ENCODE results near the gene MORC3.
A peak's percentile ranks its signal among the peaks of the same experiment; 100 is the strongest.
"Not testable (repeated sequence)": the region's sequence is repeated elsewhere in the genome, so short reads cannot be mapped to it uniquely, and the experiment has no call there.

The MORC3 gene

DNA sequence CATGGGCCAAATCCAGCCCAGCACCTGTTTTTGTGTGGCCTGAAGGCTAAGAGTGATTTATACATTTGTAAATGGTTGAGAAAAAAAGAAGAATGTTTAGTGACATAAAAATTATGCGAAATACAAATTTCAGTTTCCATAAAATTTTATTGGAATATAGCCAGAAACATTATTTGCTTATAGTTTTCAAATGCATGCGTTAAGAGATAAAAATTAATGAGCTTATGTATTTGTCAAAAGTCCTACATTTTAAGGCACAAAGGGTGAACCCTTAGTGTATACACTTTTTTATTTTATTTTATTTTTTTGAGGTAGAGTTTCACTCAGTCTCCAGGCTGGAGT, 2.1 kb downstream of the MORC3 start:
- no peak for DNase-seq (ENCODE audit: low read depth in 2 of 2)

GRCh38 chr21:36323032-36323431, 3.0 kb downstream of the MORC3 start:
- DNase-seq (ENCODE audit: low read depth in 2 of 2), result no peak

DNA sequence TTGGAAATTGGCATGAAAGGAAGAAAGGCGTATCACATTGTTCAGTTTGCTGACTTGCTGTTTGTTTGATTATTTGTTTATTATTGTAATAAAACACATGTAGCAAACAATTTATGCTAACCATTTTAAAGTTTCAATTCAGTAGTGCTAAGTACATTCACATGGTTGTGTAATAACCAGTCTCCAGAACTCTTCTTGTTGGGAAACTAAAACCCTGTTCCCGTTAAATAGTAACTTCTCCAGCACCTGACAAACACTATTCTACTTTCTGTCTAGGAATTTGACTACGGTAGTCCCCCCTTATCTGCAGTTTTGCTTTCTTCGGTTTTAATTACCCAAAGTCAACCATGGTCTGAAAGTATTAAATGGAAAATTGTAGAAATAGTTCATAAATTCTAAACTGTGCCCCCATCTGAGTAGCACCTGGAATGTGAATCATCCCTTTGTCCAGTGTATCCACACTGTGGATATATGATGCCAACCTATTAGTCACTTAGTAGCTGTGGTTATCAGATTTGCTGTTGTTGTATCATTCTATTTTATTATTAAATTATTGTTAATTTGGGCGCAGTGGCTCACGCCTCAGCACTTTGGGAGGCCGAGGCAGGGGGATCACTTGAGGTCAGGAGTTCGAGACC, 5.5 kb downstream of the MORC3 start:
- no peak for DNase-seq (ENCODE audit: low read depth in 2 of 2)

GRCh38 chr21:36330904-36331303, 10.9 kb downstream of the MORC3 start:
- no peak for DNase-seq (ENCODE audit: low read depth in 2 of 2)

DNA sequence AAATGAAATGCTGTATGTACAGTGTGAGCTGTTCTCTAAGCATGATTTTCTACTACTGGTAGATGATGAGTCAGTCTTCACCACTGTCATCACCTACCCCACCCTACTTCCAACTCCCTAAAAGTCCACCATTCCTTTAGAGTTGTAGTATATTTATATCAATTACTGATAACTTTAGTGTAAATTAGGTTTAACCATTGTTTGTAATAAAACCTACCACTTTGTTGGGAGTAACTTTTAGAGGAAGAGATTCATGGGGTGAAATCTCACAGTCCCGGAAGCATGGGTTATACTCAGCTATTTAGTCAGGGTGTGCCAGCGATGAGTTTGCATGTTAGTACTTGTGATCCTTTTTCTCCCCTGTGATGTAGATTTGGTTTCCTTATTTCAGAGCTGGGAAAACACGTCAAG, 17.1 kb downstream of the MORC3 start:
- peak; percentile 34 to 44 for DNase-seq (ENCODE audit: low read depth in 2 of 2)

GRCh38 chr21:36338975-36339374, 19.0 kb downstream of the MORC3 start:
- DNase-seq (ENCODE audit: low read depth in 2 of 2), result no peak

DNA sequence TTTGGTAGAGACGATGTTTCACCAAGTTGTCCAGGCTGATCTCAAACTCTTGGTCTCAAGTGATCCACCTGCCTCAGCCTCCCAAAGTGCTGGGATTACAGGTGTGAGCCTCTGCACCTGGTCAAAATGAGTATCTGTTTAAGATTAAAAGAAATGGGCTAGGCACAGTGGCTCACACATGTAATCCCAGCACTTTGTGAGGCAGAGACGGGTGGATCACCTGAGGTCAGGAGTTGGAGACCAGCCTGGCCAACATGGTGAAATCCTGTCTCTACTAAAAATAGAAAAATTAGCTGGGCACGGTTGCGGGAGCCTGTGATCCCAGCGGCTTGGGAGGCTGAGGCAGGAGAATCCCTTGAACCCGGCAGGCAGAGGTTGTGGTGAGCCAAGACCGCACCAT, 22.6 kb downstream of the MORC3 start:
- DNase-seq (ENCODE audit: low read depth in 2 of 2), result not testable (repeated sequence)

DNA sequence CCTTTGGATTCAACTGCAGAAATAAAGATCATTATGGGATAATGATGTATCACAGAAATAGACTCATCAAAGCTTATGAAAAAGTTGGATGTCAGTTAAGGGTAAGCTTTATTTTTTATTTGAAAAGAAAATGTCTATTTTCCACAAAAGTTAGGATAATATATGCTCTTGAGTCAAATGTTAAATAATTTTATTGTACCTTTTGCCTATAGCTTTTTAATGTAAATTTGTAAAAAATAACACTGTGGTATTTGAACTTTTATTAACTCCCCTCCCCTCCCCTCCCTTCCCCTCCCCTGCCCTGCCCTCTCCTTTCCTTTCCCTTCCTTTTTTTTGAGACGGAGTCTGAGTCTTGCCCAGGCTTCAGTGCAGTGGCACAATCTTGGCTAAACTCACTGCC, 24.9 kb downstream of the MORC3 start:
- no peak for DNase-seq (ENCODE audit: low read depth in 2 of 2)

DNA sequence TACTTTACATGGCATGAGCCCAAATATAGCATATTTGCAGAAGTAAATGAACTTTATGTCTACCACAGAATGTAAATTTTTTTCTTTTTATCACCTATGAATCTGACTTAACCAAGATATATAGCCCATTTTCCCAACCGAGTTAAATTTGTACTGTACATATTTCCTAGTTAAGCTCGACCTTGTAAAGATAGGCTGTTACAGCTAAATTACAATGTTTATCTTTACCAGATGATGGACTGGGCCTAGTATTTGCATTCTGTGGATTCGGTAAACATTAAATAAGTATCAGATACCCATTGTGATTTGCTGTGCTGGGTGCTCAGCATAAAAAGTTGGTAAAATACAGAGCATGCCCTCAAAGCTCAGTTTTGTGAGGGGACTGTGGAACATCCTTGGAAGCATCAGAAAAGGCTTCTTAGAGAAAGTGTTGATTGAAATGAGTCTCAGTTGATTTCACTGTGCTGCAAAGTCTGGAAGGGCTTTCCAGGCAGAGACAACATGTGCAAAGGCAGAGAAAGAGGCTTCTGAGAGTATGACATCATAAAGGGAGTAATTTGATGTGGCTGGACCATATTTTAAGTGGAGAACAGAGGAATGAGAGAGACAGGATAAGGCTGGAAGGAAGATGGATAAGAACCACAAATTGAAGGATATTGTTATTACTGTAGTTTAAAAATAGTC, 27.4 kb downstream of the MORC3 start:
- no peak for DNase-seq (ENCODE audit: low read depth in 2 of 2)

GRCh38 chr21:36347962-36348328, 27.9 kb downstream of the MORC3 start:
- no peak for DNase-seq (ENCODE audit: low read depth in 2 of 2)

GRCh38 chr21:36349315-36349714, 29.3 kb downstream of the MORC3 start:
- DNase-seq (ENCODE audit: low read depth in 2 of 2), result no peak

- no peak for DNase-seq (ENCODE audit: low read depth in 2 of 2)
Observed at GRCh38 chr21:36350282-36350910, 30.4 kb downstream of the MORC3 start.

DNA sequence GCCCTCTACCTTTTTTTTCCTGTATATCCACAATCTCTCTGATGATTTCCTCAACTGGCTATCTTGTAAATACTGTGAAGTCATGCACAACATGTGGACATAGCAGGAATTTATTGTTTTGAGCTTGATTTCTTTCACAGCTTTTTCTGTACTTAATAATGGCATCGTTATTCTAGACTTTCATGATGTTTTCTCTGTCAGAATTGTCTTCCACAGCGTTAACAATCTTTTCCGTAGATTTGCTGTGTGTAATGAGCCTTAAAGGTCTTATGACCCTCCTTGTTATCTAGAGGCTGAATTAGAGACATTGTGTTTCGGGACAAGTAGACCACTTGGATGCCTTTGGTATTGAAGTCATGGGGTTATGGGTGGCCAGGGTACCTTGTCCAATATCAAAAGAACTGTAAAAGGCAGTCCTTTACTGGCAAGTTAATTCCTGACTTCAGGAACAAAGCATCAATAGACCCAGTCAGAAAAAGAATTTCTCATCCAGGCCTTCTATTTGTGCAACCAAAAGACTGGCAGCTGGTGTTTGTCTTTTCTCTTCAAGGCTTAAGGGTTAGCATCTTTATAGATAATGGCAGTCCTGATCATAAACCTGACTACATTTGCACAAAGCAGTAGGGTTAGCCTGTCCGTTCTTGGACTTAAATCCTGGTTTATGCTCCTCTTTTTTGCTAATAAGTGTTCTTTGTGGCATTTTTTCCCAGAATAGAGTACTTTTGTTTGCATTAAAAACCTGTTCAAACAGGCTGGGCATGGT, 35.1 kb downstream of the MORC3 start:
- DNase-seq (ENCODE audit: low read depth in 2 of 2), result no peak

GRCh38 chr21:36355868-36356267, 35.9 kb downstream of the MORC3 start:
- no peak for DNase-seq (ENCODE audit: low read depth in 2 of 2)

- DNase-seq (ENCODE audit: low read depth in 2 of 2), result no peak
Observed at GRCh38 chr21:36359185-36359584, 39.2 kb downstream of the MORC3 start.

GRCh38 chr21:36369064-36369685, 49.2 kb downstream of the MORC3 start:
- DNase-seq (ENCODE audit: low read depth in 2 of 2), result no peak

DNA sequence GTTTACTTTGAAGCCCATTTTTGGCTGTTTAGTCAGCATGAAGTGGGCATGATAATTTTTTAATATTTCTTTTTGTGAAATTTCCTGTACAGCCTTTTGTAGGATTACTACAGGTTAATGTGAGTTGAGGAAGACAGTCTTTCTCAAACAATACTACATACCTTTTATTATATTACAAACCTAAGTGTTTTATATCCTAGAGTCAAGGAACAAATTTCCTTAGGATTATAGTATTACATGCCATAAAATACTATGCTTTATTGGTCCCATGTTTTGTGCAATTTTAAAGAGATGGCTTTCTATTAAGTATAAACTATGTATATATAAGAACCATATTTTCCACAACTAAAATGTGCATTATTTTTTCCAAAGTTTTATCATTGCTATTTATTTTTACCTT, 56.0 kb downstream of the MORC3 start:
- no peak for DNase-seq (ENCODE audit: low read depth in 2 of 2)

DNA sequence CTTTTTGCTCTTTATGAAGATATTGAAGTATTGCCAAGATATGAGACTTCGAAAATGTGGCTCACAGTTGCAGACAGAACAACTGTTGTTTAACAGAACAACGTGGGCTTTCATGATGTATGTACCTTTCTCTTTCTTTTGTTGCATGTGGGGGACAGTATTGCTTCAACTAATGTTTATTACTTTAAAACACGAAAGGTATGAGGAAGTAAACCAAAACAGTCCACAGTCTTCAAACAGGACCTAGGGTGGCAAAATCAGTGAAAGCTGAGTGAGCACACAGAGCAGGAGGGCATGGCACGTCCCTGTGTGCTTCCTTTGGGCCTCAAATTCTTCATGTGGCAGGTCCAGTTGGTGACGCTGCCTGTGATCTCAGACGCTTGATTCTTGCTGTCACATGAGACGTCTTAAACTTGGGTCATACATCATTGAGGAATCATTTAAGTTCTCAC, 57.4 kb downstream of the MORC3 start:
- DNase-seq (ENCODE audit: low read depth in 2 of 2), result no peak

DNA sequence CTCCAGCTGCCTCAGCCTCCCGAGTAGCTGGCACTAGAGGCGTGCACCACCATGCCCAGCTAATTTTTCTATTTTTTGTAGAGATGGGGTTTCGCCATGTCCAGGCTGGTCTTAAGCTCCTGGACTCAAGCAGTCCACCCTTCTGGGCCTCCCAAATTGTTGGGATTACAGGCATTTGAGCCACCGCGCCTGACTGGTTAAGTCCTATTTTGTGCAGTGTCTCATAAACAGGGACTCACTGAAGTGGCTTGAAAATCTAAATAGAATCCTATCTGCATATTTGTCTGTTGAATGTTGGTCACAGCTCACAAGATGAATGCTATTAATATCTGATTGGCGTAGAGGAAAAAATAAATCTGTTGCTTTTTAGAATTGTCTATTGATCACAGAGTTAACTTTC, 59.3 kb downstream of the MORC3 start:
- DNase-seq (ENCODE audit: low read depth in 2 of 2), result no peak

DNA sequence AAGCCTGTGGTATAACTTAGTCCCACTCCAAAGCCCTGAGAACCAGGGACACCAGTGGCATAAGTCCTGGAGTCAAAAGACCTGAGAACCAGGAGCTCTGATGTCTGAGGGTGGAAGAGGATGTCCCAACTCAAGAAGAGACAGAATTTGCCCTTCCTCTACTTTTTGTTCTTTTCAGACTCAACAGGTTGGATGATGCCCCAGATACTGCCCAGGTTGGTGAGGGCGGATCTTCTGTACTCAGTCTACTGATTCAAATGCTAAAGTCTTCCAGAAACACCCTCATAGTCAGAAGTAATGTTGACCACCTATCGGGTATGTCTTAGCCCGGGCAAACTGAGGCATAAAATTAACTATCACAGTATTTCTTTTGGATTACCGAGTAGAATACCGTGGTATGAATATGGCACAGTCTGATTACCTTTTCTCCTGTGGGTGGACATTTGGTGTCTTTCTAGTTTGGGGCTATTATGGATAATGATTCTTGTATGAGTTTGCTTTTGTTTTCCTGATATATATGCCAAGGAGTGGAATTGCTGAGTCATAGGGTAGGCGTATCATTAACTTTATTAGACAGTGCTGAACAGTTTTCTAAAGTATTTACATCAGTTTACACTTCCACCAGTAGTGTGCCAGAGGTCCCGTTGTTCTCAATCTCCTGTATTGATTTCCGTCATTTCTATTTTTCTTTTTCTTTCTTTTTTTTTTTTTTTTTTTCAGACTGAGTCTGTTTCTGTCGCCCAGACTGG, 62.0 kb downstream of the MORC3 start:
- DNase-seq (ENCODE audit: low read depth in 2 of 2), result no peak

DNA sequence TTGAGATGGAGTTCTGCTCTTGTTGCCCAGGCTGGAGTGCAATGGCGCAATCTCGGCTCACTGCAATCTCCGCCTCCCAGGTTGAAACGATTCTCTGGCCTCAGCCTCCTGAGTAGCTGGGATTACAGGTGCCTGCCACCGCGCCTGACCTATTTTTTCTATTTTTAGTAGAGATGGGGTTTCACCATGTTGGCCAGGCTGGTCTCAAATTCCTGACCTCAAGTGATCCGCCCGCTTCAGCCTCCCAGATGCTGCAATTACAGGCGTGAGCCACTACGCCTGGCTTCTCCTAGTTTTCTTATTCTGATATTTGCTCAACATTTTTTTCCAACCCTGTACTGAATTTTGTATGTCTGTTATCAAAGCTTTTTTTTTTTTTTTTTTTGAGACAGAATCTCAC, 62.7 kb downstream of the MORC3 start:
- DNase-seq (ENCODE audit: low read depth in 2 of 2), result not testable (repeated sequence)

GRCh38 chr21:36384885-36385232, 64.9 kb downstream of the MORC3 start:
- DNase-seq (ENCODE audit: low read depth in 2 of 2), result no peak

All from fibroblast of skin of left quadriceps (primary cell).